Activated CD8-positive, alpha-beta T cell treated with anti-CD3 and anti-CD28 coated beads, Interleukin-2, amount 10 ng/mL, durations not matched to agents 7 days and 5 days (primary cell): Measurements from ENCODE around the gene TNFRSF14. TPM values are rescaled to one million over a fixed set of nuclear protein-coding genes. Genes with fewer than 3 reads are reported as not detected.
A peak's percentile ranks its signal among the peaks of the same experiment; 100 is the strongest.

Experiments
- ATAC-seq: fragments of 150-1000 bp; cut with Tn5 transposase; one replicate; pipeline ENCODE4 v1.10.0; 2021; ENCODE audit warnings: moderate library complexity
- CTCF ChIA-PET: fragments of 350-600 bp; sonication (Branson Sonifier 250); formaldehyde crosslinking; loops from one replicate; lab custom pipeline; 2021; ENCODE audit warnings: antibody characterized with exemption; lab: Charles Lee
- POLR2A ChIA-PET: fragments of 350-600 bp; sonication (Branson Sonifier 250); formaldehyde crosslinking; loops from one replicate; lab custom pipeline; 2021; ENCODE audit warnings: antibody characterized with exemption; lab: Charles Lee
- DNase-seq: peaks from one replicate; pipeline ENCODE4 v3.0.0-alpha.2; 2020
- H3K27ac Mint-ChIP-seq: one replicate; pipeline ENCODE4 v1.8.0; 2021; ENCODE audit warnings: mild to moderate bottlenecking, mixed read lengths
- H3K27me3 Mint-ChIP-seq: one replicate; pipeline ENCODE4 v1.8.0; 2021; ENCODE audit warnings: low read depth, mixed read lengths
- H3K36me3 Mint-ChIP-seq: one replicate; pipeline ENCODE4 v1.8.0; 2021; ENCODE audit warnings: low read depth, mixed read lengths
- H3K4me1 Mint-ChIP-seq: one replicate; pipeline ENCODE4 v1.8.0; 2021; ENCODE audit warnings: low read depth, mixed read lengths
- H3K4me3 Mint-ChIP-seq: one replicate; pipeline ENCODE4 v1.8.0; 2021; ENCODE audit warnings: mild to moderate bottlenecking, mixed read lengths
- H3K9me3 Mint-ChIP-seq: one replicate; pipeline ENCODE4 v1.8.0; 2022; ENCODE audit warnings: mixed read lengths; ENCODE audit not compliant: insufficient read depth
- total RNA-seq, 2 experiments: library from RNA; stranded (reverse); gene quantifications; one replicate each; pipeline ENCODE4 v1.2.3, GENCODE V29; 2021

Gene TNFRSF14
- total RNA-seq, 2 experiments from 2014 or later: 85.8 to 86.5 TPM

- peak; percentile 29 for ATAC-seq
- peak; percentile 87 for DNase-seq
- Mint-ChIP-seq H3K27me3 (peaks cover 9% of the 10 kb centered on the region), H3K4me3 (peak overlapping the region; percentile 81), H3K9me3 (no peaks in the 10 kb centered on the region), H3K27ac (peak overlapping the region; percentile 91), H3K4me1 (peaks cover 45% of the 10 kb centered on the region), H3K36me3 (peaks cover 28% of the 10 kb centered on the region)
- POLR2A ChIA-PET: interaction anchor here (1.0 to 4.8 kb wide), 10 partner anchors 14 to 111 kb away, joined by 3 to 96 read pairs (median 6); partner anchors contain the start of genes PEX10 and TNFRSF14
- CTCF ChIA-PET: interaction anchor here (0.7 to 4.2 kb wide), 18 partner anchors 9 to 329 kb away, joined by 3 to 51 read pairs (median 4); partner anchors contain the start of genes FAAP20, PEX10 and TNFRSF14
Observed at GRCh38 chr1:2523891-2524609, 32.1 kb upstream of the TNFRSF14 start.

DNA sequence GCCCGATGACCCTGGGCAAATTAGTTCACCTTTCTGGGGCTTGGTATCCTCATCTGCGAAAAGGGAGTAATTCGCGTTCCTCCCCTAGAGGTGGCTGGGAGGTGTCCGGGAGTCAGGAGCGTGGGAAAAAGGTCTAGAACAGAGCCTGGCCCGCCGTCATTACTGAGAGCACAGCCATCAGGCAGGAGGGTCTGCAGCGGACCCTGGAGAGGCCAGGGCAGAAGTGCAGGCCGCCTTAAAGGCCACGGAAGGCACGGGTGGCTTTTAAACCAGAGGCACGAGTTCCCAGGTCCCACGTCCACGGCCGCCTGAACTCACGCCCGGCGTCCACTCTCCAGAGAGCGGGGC lies 30.6 kb upstream of the TNFRSF14 start:
- H3K36me3 Mint-ChIP-seq: peaks cover 26% of the 10 kb centered on the region
- peaks cover 14% of the 10 kb centered on the region for H3K27me3 Mint-ChIP-seq
- no peak for DNase-seq
- H3K4me3 Mint-ChIP-seq: peak overlapping the region; percentile 81
- no peak for ATAC-seq
- peak overlapping the region; percentile 91 for H3K27ac Mint-ChIP-seq
- ChIA-PET POLR2A (interaction anchor here (0.8 to 4.8 kb wide), 9 partner anchors 15 to 133 kb away, joined by 3 to 96 read pairs (median 6); partner anchors contain the start of genes PEX10 and TNFRSF14), CTCF (interaction anchor here (0.8 to 4.2 kb wide), 11 partner anchors 14 to 331 kb away, joined by 3 to 51 read pairs (median 6); partner anchors contain the start of genes FAAP20, PEX10 and TNFRSF14)
- H3K9me3 Mint-ChIP-seq: no peaks in the 10 kb centered on the region
- H3K4me1 Mint-ChIP-seq: peaks cover 46% of the 10 kb centered on the region

GRCh38 chr1:2525920-2526823 lies 30.0 kb upstream of the TNFRSF14 start, which contains the start of gene PANK4:
TSS of gene PANK4 (minus strand) at chr1:2526596. CDS start at chr1:2526587, 9 bp downstream.
- H3K27ac Mint-ChIP-seq: peak within 1 kb of the TSS; percentile 94
- H3K4me3 Mint-ChIP-seq: peak within 1 kb of the TSS; percentile 81
- POLR2A ChIA-PET: interaction anchor here (0.8 to 4.8 kb wide), 10 partner anchors 8 to 133 kb away, joined by 3 to 96 read pairs (median 5); partner anchors contain the start of genes PEX10 and TNFRSF14
- DNase-seq (peak; percentile 93), ATAC-seq (peak; percentile 89)
- CTCF ChIA-PET: interaction anchor here (0.8 to 4.2 kb wide), 11 partner anchors 14 to 331 kb away, joined by 3 to 51 read pairs (median 6); partner anchors contain the start of genes FAAP20 and TNFRSF14
- peaks cover 19% of the 10 kb centered on the region for H3K27me3 Mint-ChIP-seq
- H3K4me1 Mint-ChIP-seq: peaks cover 49% of the 10 kb centered on the region
- peaks cover 19% of the 10 kb centered on the region for H3K36me3 Mint-ChIP-seq
- H3K9me3 Mint-ChIP-seq: no peaks in the 10 kb centered on the region

GRCh38 chr1:2526824-2527555 lies 29.2 kb upstream of the TNFRSF14 start:
- no peaks in the 10 kb centered on the region for H3K9me3 Mint-ChIP-seq
- ATAC-seq (peak; percentile 10), DNase-seq (peak; percentile 58)
- peaks cover 19% of the 10 kb centered on the region for H3K36me3 Mint-ChIP-seq
- peak overlapping the region; percentile 45 for H3K27ac Mint-ChIP-seq
- POLR2A ChIA-PET: interaction anchor here (1.4 to 4.8 kb wide), 6 partner anchors 9 to 114 kb away, joined by 3 to 96 read pairs (median 8); partner anchors contain the start of genes PEX10 and TNFRSF14
- CTCF ChIA-PET: interaction anchor here (1.3 to 4.2 kb wide), 6 partner anchors 21 to 332 kb away, joined by 6 to 51 read pairs (median 7); partner anchors contain the start of gene FAAP20
- H3K27me3 Mint-ChIP-seq: peaks cover 26% of the 10 kb centered on the region
- peak overlapping the region; percentile 43 for H3K4me3 Mint-ChIP-seq
- peaks cover 49% of the 10 kb centered on the region for H3K4me1 Mint-ChIP-seq

DNA sequence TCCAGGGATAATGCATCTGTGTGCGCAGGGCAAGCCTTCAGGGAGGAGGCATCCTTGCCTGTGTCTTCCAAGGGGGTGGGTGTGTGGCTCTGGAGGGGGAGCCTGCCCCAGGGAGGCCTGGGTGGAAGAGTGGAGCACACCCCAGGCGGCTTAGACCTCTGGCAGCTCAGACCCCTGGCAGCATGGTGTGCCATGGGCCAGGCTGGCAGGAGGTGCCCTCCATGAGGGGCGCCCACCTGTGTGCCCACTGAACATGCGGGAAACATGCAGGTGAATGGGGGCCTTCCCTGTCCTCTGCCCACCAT lies 28.7 kb upstream of the TNFRSF14 start:
- ChIA-PET POLR2A (interaction anchor here (2.2 to 4.8 kb wide), 2 partner anchors 19 to 29 kb away, joined by 9 to 96 read pairs; partner anchors contain the start of gene TNFRSF14), CTCF (interaction anchor here (2.0 kb wide), 1 partner anchor 333 kb away, joined by 6 read pairs; the partner anchor contains the start of gene FAAP20)
- Mint-ChIP-seq H3K9me3 (no peaks in the 10 kb centered on the region), H3K27me3 (peaks cover 26% of the 10 kb centered on the region), H3K36me3 (peaks cover 16% of the 10 kb centered on the region), H3K27ac (no peak overlapping the region), H3K4me3 (peak overlapping the region; percentile 43), H3K4me1 (peaks cover 44% of the 10 kb centered on the region)
- DNase-seq (no peak), ATAC-seq (no peak)

GRCh38 chr1:2528016-2528415 lies 28.2 kb upstream of the TNFRSF14 start:
- DNase-seq: no peak
- peaks cover 26% of the 10 kb centered on the region for H3K27me3 Mint-ChIP-seq
- peaks cover 39% of the 10 kb centered on the region for H3K4me1 Mint-ChIP-seq
- H3K27ac Mint-ChIP-seq: no peak overlapping the region
- CTCF ChIA-PET: no interaction called here
- peaks cover 11% of the 10 kb centered on the region for H3K36me3 Mint-ChIP-seq
- no peak for ATAC-seq
- no peaks in the 10 kb centered on the region for H3K9me3 Mint-ChIP-seq
- H3K4me3 Mint-ChIP-seq: no peak overlapping the region
- POLR2A ChIA-PET: interaction anchor here (4.8 kb wide), 1 partner anchor 18 kb away, joined by 96 read pairs; no protein-coding TSS in a partner anchor

DNA sequence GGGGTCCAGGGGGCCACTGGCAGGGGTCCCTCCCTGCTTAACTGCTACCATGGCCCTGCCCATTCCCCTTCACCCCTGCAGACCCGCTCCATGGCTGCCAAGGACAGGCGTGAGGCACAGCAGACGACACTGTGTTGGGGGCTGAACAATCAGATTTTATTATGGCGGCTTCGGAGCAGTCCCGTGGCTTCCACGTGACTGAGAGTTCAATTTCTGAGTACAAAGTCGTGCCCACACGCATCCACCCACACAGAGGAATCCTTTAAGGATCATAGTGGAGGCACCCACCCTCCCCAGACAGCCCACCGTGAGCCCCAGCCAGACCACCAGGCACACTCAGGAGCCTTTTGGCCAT lies 27.6 kb upstream of the TNFRSF14 start:
- POLR2A ChIA-PET: interaction anchor here (2.4 kb wide), 1 partner anchor 19 kb away, joined by 14 read pairs; no protein-coding TSS in a partner anchor

GRCh38 chr1:2528966-2529783 lies 27.0 kb upstream of the TNFRSF14 start:
- peak; percentile 31 for DNase-seq
- POLR2A ChIA-PET: interaction anchor here (0.5 to 2.4 kb wide), 3 partner anchors 18 to 140 kb away, joined by 3 to 14 read pairs (median 4); partner anchors contain the start of gene TNFRSF14
- peaks cover 35% of the 10 kb centered on the region for H3K27me3 Mint-ChIP-seq
- peaks cover 27% of the 10 kb centered on the region for H3K4me1 Mint-ChIP-seq
- no peak overlapping the region for H3K27ac Mint-ChIP-seq
- CTCF ChIA-PET: interaction anchor here (1.1 to 1.2 kb wide), 2 partner anchors 10 to 19 kb away, joined by 3 to 4 read pairs; no protein-coding TSS in a partner anchor
- peak overlapping the region; percentile 51 for H3K4me3 Mint-ChIP-seq
- no peak for ATAC-seq
- no peaks in the 10 kb centered on the region for H3K9me3 Mint-ChIP-seq
- H3K36me3 Mint-ChIP-seq: peaks cover 8% of the 10 kb centered on the region

More for the DNA sequence above, 27.6 kb upstream of the TNFRSF14 start:
- Mint-ChIP-seq H3K27me3 (peaks cover 31% of the 10 kb centered on the region), H3K4me1 (peaks cover 33% of the 10 kb centered on the region), H3K36me3 (peaks cover 8% of the 10 kb centered on the region), H3K4me3 (no peak overlapping the region), H3K9me3 (no peaks in the 10 kb centered on the region), H3K27ac (no peak overlapping the region)
- no peak for ATAC-seq
- no peak for DNase-seq
- CTCF ChIA-PET: interaction anchor here (1.1 kb wide), 1 partner anchor 10 kb away, joined by 3 read pairs; no protein-coding TSS in a partner anchor

DNA sequence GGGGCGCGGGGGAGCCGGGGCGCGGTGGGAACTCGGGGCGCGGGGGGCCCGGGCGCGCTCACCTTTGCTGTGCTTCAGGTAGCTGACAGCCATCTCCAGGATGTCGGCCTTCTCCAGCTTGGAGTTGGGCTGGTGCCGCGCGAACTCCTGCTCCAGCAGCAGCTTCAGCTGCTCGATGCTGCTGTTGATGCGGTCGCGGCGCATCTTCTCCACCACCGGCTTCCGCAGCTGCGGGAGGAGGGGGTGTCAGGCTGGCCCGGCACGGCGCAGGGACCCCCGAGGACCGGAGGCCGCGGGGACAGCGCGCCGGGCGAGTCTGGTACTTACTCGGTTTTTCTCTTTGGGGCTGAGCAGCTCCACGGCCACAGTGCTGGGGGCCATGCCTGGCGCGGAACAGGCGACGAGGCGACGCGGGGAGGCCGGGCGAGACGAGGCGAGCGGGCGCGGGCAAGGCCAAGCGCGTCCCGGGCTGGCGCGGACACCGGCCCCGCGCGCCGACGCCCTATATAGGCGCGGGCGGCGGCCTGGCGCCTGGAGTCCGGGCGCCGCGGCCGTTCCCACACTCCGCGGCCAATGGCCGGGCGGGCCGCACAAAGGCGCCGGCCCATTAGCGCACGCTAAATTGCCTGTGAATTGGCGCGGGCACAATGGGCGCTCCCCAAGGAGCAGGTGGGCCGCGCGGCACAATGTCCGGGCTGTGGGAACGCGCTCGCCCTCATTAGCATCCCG lies 26.2 kb upstream of the TNFRSF14 start, which contains the start of gene HES5:
Gene HES5 (minus strand): TSS at position 480 of the 729 bp plus-strand sequence. CDS start 99 bp downstream, at position 381.
- Mint-ChIP-seq H3K36me3 (peaks cover 4% of the 10 kb centered on the region), H3K27ac (no peak within 1 kb of the TSS), H3K27me3 (peaks cover 35% of the 10 kb centered on the region), H3K4me3 (peak within 1 kb of the TSS; percentile 51), H3K9me3 (no peaks in the 10 kb centered on the region), H3K4me1 (peaks cover 20% of the 10 kb centered on the region)
- no peak for DNase-seq
- ChIA-PET POLR2A (interaction anchor here (0.5 to 2.4 kb wide), 3 partner anchors 18 to 141 kb away, joined by 3 to 14 read pairs (median 4); partner anchors contain the start of gene TNFRSF14), CTCF (interaction anchor here (1.1 to 1.2 kb wide), 2 partner anchors 9 to 19 kb away, joined by 3 to 4 read pairs; no protein-coding TSS in a partner anchor)
- no peak for ATAC-seq
